Measurements from ENCODE around the gene FGF12. TPM values are rescaled to one million over a fixed set of nuclear protein-coding genes. Genes with fewer than 3 reads are reported as not detected.

The FGF12 gene
- total RNA-seq, 1 donor from 2014 or later: 7.0 TPM

DNA sequence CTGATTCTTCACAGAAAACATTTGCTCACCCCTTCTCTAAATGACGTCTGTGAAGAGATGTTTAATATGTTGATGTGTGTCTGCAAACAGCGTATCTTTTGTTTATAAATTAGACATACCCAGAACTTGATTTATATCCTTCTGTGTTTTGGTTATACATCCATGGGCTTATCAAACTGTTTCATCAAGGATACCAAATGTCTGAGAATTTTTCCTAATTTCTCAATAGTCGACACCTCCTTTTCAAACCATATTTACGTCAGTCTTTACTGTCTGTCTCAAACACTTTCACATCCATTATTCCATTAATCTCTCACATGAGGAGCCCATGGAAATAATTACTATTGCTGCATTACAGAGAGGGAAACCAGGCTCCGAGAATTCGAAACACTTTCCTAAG, 85.4 kb downstream of the FGF12 start:
- Histone ChIP-seq H3K27me3 (no peaks in the 10 kb centered on the region), H3K27ac (no peak overlapping the region), H3K36me3 (no peaks in the 10 kb centered on the region), H3K4me1 (no peaks in the 10 kb centered on the region), H3K4me3 (no peak overlapping the region), H4K20me1 (ENCODE audit: low read depth) (no peaks in the 10 kb centered on the region), H2AFZ (replicated peaks) (no peak overlapping the region), H3F3A (ENCODE audit: low read depth) (no peaks in the 10 kb centered on the region), H3K9ac (no peak overlapping the region), H3K79me2 (ENCODE audit: low read depth) (no peaks in the 10 kb centered on the region), H3K9me3 (ENCODE audit: low read depth) (no peaks in the 10 kb centered on the region), H3K4me2 (no peak overlapping the region)
- no peak for DNase-seq (ENCODE audit: low spot score)
- Mint-ChIP-seq H3K27ac (no peak overlapping the region), H3K36me3 (no peaks in the 10 kb centered on the region), H3K9me3 (no peaks in the 10 kb centered on the region), H3K4me3 (no peak overlapping the region), H3K27me3 (ENCODE audit: insufficient read depth, low read depth) (no peaks in the 10 kb centered on the region), H3K4me1 (no peaks in the 10 kb centered on the region)
- no peak for TF ChIP-seq EZH2phosphoT487 (IDR thresholded peaks at IDR 0.05)
- TF ChIP-seq, protein P1, sequence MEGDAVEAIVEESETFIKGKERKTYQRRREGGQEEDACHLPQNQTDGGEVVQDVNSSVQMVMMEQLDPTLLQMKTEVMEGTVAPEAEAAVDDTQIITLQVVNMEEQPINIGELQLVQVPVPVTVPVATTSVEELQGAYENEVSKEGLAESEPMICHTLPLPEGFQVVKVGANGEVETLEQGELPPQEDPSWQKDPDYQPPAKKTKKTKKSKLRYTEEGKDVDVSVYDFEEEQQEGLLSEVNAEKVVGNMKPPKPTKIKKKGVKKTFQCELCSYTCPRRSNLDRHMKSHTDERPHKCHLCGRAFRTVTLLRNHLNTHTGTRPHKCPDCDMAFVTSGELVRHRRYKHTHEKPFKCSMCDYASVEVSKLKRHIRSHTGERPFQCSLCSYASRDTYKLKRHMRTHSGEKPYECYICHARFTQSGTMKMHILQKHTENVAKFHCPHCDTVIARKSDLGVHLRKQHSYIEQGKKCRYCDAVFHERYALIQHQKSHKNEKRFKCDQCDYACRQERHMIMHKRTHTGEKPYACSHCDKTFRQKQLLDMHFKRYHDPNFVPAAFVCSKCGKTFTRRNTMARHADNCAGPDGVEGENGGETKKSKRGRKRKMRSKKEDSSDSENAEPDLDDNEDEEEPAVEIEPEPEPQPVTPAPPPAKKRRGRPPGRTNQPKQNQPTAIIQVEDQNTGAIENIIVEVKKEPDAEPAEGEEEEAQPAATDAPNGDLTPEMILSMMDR (IDR thresholded peaks at IDR 0.05): no peak
- TF ChIP-seq EZH2 (IDR thresholded peaks at IDR 0.05): no peak

DNA sequence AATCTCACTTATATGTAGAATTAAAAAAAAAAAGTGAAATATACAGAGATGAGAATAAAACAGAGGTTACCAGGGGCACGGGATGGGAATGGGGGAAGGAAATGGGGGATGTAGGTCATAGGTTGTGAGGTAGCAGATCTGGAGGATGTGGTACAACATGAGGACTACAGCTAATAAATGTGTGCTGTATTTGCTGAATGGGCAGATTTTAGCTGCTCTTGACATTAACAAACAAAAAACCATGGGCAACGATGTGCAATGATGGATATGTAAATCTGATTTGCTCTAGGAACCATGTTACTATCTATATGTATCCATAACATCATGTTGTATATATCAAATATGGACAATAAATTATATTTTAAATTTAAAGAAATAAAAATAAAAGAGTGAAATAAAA, 87.4 kb downstream of the FGF12 start:
- H3F3A ChIP-seq (ENCODE audit: low read depth): no peaks in the 10 kb centered on the region
- TF ChIP-seq, protein P1 (IDR thresholded peaks at IDR 0.05): no peak
- no peak for TF ChIP-seq EZH2phosphoT487 (IDR thresholded peaks at IDR 0.05)
- TF ChIP-seq EZH2 (IDR thresholded peaks at IDR 0.05): no peak
- DNase-seq (ENCODE audit: low spot score): no peak
- no peaks in the 10 kb centered on the region for H3K4me1 ChIP-seq
- no peaks in the 10 kb centered on the region for H3K36me3 ChIP-seq
- no peaks in the 10 kb centered on the region for H3K79me2 ChIP-seq (ENCODE audit: low read depth)
- H3K4me2 ChIP-seq: no peak overlapping the region
- no peak overlapping the region for H3K4me3 ChIP-seq
- H3K27me3 Mint-ChIP-seq (ENCODE audit: insufficient read depth, low read depth): no peaks in the 10 kb centered on the region
- H3K9ac ChIP-seq: no peak overlapping the region
- H3K4me1 Mint-ChIP-seq: no peaks in the 10 kb centered on the region
- no peak overlapping the region for H3K27ac Mint-ChIP-seq
- no peak overlapping the region for H2AFZ ChIP-seq (replicated peaks)
- H3K36me3 Mint-ChIP-seq: no peaks in the 10 kb centered on the region
- H3K27ac ChIP-seq: no peak overlapping the region
- H4K20me1 ChIP-seq (ENCODE audit: low read depth): no peaks in the 10 kb centered on the region
- H3K27me3 ChIP-seq: no peaks in the 10 kb centered on the region
- no peaks in the 10 kb centered on the region for H3K9me3 Mint-ChIP-seq
- no peak overlapping the region for H3K4me3 Mint-ChIP-seq
- no peaks in the 10 kb centered on the region for H3K9me3 ChIP-seq (ENCODE audit: low read depth)

DNA sequence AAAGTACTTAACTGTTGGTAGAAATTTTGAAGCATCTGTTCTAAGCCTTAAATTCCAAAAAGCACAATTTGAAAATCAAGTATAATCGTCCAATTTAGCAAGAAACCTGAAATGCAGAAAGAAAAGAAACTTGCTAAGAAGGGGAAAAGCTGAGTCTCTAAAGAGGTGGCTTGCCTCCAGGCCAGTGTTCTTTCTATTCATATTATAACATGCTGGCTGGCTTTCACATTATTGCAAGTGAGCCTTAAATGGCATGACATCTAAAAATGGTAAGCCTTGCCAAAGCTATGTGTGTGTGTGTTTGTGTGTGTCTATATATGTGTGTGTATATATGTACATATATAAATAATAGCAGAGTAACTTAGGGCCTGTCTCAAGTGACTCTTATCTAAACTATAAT, 89.5 kb downstream of the FGF12 start:
- H3K9me3 ChIP-seq (ENCODE audit: low read depth): no peaks in the 10 kb centered on the region
- H3K27me3 ChIP-seq: no peaks in the 10 kb centered on the region
- no peak overlapping the region for H3K4me2 ChIP-seq
- no peak overlapping the region for H3K4me3 ChIP-seq
- no peak overlapping the region for H3K27ac ChIP-seq
- no peak for DNase-seq (ENCODE audit: low spot score)
- H3K4me3 Mint-ChIP-seq: no peak overlapping the region
- H3K27me3 Mint-ChIP-seq (ENCODE audit: insufficient read depth, low read depth): no peaks in the 10 kb centered on the region
- H2AFZ ChIP-seq (replicated peaks): no peak overlapping the region
- H4K20me1 ChIP-seq (ENCODE audit: low read depth): no peaks in the 10 kb centered on the region
- no peaks in the 10 kb centered on the region for H3K36me3 Mint-ChIP-seq
- no peaks in the 10 kb centered on the region for H3F3A ChIP-seq (ENCODE audit: low read depth)
- no peaks in the 10 kb centered on the region for H3K9me3 Mint-ChIP-seq
- TF ChIP-seq, protein P1 (IDR thresholded peaks at IDR 0.05): no peak
- TF ChIP-seq EZH2phosphoT487 (IDR thresholded peaks at IDR 0.05) (no peak), EZH2 (IDR thresholded peaks at IDR 0.05) (no peak)
- H3K9ac ChIP-seq: no peak overlapping the region
- no peaks in the 10 kb centered on the region for H3K36me3 ChIP-seq
- no peaks in the 10 kb centered on the region for H3K79me2 ChIP-seq (ENCODE audit: low read depth)
- no peak overlapping the region for H3K27ac Mint-ChIP-seq
- H3K4me1 ChIP-seq: no peaks in the 10 kb centered on the region
- no peaks in the 10 kb centered on the region for H3K4me1 Mint-ChIP-seq
